COLO668 (cell line): ENCODE measurements around the gene BRD1.
A peak's percentile ranks its signal among the peaks of the same experiment; 100 is the strongest.

ENCODE experiments used
- DNase-seq: peaks from one replicate; lab custom pipeline; 2025; ENCODE audit not compliant: unreplicated experiment; lab: John Stamatoyannopoulos, UW

BRD1 gene

DNA sequence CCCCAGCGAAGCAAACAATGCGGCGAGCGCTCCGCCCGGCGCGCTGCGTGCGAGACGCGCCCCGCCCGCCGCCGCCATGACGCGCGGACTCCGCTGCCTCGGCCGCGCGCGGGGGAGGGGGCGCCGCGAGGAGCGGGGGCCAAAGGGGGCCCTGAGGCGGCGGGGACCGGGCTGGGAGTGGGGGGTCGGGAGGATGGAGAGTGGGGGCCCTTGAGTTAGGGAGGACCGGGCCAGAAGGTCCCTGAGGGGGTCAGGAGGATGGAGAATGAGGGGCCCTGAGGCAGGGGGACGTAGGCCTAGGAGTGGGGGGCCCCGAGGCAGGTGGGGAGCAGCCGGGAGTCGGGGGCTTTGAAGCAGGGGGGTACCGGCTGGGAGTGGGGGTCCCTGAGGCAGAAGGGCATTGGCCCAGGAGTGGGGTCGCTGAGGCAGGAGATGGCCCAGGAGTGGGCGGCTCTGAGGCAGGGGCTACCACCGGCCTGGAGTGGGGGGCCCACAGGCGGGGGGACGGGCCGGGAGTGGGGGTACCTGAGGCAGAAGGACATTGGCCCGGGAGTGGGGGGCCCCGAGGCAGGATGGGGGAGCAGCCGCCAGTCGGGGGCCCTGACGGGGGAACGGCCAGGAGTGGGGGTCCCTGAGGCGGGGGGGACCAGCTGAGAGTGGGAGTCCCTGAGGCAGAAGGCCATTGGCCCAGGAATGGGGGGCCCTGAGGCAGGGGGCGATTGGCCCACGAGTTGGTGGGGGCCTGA lies at the start of gene BRD1:
Gene BRD1 (minus strand): TSS at position 21 of the 746 bp plus-strand sequence. CDS start 3,556 bp downstream, outside the sequence.
- peak; percentile 84 for DNase-seq

DNA sequence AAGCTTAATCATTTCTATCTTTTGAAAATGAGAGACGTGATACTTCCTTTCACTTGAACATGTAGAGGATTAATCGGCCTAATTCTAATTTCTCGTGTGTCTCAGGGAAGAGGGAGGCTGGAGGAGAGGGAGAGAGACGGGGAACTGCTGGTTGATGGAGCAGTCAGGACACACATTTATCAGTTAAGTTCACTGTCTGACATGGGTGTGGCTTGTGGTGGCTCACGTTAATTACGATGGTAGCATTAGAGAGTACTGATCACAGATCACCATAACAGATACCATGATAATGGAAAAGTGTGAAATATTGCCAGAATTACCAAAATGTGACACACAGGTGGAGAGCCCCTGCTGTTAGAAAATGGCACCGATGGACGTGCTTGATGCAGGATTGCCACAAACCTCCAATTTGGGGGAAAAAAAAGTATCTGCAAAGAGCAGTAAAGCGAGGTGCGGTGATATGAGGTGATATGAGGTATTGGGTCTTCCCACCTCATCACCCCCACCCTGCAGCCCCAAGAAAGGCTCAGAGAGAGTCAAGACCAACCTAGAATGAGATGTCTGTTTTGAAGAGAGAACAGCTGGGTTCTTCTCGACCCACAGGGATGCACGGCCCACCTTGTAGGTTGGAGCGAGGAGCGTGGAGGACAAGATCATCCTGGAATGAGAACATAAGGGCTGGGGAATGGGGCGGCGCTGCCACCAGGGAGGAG lies 45.7 kb upstream of the BRD1 start:
- DNase-seq = no peak

DNA sequence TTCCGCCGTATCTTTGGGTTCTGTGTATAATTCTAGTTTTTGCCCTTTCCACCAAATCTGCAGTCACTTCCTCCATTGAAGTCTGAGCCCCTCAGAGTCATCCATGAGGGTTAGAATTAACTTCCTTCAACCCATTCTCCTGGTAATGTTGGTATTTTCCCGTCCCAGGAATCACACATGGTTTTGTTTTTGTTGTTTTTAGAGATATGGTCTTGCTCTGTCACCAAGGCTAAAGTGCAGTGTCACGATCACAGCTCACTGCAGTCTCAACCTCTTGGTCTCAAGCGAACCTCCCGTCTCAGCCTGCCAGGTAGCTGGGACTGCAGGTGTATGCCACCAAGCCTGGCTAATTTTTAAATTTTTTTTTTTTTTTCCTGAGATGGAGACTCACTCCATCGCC lies 44.7 kb upstream of the BRD1 start:
- no peak for DNase-seq

- no peak for DNase-seq
Measured at GRCh38 chr22:49871482-49871881, 43.8 kb upstream of the BRD1 start.

GRCh38 chr22:49869845-49870712 lies 42.4 kb upstream of the BRD1 start:
- DNase-seq = no peak

DNA sequence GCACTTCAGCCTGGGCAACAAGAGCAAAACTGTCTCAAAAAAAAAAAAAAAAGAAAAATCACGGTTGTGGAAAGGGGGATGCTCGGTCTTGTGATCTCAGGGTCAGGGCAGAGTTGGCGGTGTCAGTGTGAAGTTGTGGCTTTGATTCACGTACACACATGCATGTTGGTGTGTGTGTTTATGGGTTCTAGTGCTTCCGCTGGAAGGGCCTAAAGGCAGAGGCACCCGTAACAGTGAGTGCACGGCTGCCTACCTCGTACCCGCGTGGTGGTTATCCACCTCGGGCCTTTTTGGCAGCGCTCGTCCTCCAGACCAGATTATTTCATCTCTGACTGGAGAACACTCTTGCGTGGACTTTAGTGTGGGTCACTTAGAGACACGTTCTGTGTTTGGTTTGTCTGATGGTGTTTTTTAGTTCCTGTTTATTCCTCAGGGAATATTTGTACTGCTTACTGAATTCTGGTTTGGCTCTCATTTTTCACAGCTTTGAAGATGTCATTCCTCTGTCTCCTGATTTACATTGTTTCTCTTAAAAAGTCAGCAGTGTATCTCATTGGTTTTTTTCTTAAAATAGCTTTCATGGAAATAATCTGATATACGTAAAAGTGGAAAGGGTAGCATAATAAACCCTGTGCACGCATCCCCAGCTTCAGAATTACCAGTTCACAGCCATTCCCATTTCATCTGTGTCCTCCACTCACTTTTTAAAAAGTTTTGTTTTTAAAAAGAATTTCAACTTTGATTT lies 41.6 kb upstream of the BRD1 start:
- DNase-seq = no peak

DNA sequence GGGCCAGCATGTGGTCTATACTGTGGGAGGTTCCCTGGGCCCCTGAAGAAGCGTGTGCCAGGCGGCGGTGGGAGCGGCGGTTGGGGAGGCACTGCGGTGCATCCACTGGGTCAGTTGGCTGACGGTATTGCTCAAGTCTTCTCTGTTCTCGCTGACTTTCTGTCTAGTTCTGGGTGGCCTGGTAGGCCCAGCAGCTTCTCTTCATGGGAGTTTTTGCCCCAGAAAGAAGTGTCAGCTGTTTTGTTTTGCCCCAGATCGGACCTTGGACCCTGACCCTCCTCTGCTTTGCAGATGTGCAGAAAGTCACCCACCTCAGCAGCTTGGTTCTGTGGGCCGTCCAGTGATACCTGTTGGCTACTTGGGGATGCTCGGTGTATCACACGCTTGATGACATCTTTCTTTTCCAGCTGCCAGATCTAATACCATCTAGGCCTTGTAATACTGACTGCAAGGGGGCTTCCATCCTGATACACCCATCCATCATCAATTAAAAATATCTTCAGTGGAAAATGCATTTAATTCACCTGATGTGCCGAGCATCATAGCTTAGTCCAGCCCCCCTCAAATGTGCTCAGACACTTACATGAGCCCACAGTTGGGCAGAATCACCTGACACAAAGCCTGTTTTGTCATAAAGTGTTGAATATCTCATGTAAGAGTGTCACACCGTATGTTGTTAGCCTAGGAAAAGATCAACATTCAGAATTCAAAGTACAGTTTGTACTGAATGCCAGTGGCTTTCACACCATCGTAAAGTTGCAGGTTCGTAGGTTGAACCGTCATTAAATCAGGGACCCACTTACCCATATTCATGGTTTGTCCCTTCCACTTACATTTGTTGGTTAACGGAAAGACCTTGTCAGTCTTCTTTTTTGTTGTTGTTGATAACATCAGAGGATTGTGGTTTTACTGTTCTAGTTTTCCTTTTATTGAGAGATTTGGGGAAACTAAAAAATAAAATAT lies 39.9 kb upstream of the BRD1 start:
- DNase-seq = no peak

DNA sequence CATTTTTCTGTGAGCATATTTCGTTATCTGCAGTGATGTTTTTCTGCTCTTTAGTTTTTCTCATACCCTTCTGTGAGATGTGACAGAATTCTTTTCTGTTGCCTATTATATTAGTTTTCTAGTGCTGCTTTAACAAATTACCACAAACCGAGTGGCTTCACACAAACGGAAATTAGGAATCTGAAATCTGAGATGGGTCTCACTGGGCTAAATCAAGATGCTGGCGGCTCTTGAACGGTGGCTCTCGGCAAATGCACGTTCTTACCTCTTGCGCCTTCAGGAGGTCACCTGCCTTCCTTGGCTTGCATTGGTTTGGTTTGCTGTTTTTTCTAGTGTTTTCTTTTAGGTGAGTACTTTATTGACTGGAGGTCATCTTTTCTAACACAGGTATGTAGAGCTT lies 39.0 kb upstream of the BRD1 start:
- DNase-seq = no peak

- no peak for DNase-seq
Measured at GRCh38 chr22:49866134-49866533, 38.5 kb upstream of the BRD1 start.

GRCh38 chr22:49865156-49865555 lies 37.5 kb upstream of the BRD1 start:
- DNase-seq = no peak

- DNase-seq = no peak
Measured at GRCh38 chr22:49863931-49864330, 36.3 kb upstream of the BRD1 start.

DNA sequence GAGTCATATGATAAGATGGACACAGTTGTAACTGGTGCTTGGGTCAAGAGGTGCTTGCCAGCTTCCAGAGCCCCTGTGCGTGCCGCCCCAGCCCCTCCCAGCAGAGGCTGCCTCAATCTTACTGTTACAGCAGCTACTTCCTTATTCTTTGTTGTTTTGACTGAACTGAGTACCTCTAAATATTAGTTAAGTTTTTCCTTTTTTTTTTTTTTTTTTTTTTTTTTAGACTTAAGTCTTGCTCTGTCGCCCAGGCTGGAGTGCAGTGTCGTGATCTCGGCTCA lies 34.8 kb upstream of the BRD1 start:
- no peak for DNase-seq

DNA sequence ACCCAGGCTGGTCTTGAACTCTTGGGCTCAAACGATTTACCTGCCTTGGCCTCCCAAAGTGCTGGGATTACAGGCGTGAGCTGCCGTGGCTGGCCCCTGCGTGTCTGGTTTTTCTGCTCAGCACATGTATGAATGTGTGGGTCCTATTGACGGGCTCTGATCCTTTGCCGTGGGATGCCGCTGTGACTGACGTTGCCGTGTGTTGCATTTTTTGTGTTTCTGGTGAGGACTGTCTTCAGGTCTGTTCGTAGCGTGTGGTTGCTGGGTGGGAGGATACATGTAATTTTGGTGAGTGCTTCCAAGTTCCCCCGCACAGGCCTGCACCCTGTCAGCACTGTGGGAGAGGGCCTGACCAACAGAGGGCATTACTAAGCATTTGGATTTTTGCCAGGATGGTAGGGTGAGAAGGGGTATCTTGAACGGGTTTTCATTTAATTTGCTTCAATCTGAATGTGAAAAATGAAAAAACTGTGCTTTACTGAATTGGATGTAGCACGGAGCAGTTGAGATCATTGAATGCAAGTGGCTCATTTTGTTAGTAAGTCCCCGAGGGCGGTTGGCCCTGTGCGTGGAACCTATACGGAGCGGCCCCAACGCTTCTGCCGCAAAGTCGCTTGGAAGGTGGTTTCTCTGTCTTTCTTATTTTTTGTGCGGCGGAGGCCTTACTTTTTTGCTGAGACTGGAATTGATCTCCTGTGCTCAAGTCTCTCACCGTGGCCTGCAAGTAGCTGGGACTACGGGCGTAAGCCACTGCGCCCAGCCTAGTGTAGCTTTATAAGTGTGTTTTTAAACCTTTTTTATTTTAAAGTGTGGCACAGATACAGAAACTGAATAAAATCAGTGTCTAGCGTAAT lies 34.2 kb upstream of the BRD1 start:
- DNase-seq = no peak

GRCh38 chr22:49858827-49859226 lies 31.2 kb upstream of the BRD1 start:
- no peak for DNase-seq

DNA sequence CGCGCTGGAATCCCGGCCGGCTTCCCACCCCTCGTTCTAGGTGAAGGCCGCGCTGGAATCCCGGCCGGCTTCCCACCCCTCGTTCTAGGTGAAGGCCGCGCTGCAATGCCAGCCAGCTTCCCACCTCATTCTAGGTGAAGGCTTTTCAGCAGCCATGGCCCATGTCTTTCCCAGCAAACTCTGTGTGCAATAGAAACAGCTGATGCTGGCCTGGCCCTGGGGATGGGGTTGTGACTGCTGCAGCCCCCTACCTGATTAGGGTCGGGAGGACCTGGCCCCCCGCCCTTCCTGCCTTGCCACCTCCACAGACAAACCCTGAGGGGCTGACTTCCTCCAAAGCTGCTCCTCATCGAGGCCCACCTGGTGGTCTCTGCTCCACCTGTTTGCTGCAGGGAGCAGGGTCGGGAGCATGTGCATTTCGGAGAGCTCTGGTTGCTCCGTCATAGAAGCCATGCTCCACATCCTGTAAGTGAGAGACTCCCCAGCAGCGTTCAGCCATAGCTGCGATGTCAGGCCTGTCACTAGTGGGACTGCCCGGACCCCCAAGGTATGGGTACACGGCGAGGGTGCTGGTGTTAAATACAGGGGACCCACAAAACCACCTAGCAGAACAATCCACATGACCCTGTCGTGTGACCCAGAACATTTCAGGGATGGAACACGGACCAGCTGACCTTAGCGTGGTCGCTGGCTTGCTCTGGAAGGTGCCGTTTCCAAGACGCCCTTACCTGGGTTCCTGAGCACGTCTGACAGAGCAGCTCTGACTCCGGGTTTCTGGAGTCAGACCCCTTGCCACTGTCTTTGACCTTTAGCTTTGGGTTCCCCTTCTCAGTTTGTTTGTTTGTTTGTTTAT lies 29.3 kb upstream of the BRD1 start:
- no peak for DNase-seq

- no peak for DNase-seq
Measured at GRCh38 chr22:49856343-49856742, 28.7 kb upstream of the BRD1 start.

DNA sequence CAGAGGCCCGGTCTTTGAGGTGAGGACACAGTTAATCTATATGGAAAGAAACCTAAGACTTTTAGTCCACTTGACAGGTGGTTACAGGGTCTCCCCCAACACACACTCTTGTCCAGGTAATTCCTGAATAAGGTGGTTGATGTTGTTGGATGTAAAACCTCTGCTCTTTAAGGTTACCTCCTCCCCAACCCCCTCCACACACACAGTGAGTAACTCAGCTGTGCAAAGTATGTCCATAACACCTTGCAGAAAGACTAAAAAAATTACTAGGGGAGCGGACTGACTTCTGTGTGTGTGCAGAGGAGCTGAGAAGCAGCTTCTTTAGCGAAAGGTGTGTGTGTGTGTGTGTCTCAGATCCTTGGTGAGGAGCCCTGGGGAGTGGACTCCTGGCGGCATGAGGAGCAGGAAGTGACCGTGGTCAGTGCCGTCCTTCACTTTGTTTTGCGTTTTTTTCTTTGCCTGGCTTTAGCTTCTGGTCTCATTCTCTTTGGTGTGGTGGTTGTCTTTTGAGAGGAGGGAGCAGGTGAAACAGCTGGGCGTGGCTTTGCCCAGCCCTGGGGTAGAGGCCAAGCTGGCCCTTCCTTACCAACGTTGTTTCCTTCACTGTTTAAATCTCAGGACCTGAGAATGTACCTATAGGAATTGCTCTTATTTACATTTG lies 27.7 kb upstream of the BRD1 start:
- peak; percentile 13 for DNase-seq
